ENCODE results near the gene AQP5.

- TF ChIP-seq ASH2L (IDR thresholded peaks at IDR 0.05; ENCODE audit: low read length) (no peak), TAF1 (IDR thresholded peaks at IDR 0.05; ENCODE audit: low read depth, low read length) (no peak), CTCF (IDR thresholded peaks at IDR 0.05; ENCODE audit: control extremely low read depth in 1 of 3, insufficient read depth in 1 of 3, low read depth in 1 of 3, low read length in 3 of 3) (no peak), POLR2AphosphoS5 (IDR thresholded peaks at IDR 0.05; ENCODE audit: low read depth, low read length) (no peak), POLR2A (IDR thresholded peaks at IDR 0.05; ENCODE audit: control extremely low read depth in 1 of 2, low read depth in 2 of 2, low read length in 2 of 2) (no peak), ZNF274 (IDR thresholded peaks at IDR 0.05; ENCODE audit: borderline replicate concordance, extremely low read depth, low read length) (no peak), YY1 (IDR thresholded peaks at IDR 0.05; ENCODE audit: low read depth, low read length) (no peak), JUN (IDR thresholded peaks at IDR 0.05; ENCODE audit: low read depth, low read length) (no peak), SP4 (IDR thresholded peaks at IDR 0.05; ENCODE audit: low read length) (no peak), EZH2 (IDR thresholded peaks at IDR 0.05; ENCODE audit: low read depth, low read length, severe bottlenecking) (no peak)
- TF ChIP-seq, protein P1, sequence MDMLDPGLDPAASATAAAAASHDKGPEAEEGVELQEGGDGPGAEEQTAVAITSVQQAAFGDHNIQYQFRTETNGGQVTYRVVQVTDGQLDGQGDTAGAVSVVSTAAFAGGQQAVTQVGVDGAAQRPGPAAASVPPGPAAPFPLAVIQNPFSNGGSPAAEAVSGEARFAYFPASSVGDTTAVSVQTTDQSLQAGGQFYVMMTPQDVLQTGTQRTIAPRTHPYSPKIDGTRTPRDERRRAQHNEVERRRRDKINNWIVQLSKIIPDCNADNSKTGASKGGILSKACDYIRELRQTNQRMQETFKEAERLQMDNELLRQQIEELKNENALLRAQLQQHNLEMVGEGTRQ (IDR thresholded peaks at IDR 0.05; ENCODE audit: low read length), result no peak
Measured at GRCh38 chr12:49985981-49986380, 24.3 kb downstream of the AQP5 start.

Data from H1 (cell line).